Measurements from ENCODE around the gene MLST8.

Gene MLST8

GRCh38 chr16:2213817-2214718, 8.8 kb downstream of the MLST8 start:
- TF ChIP-seq GATA2 (IDR thresholded peaks at IDR 0.05; ENCODE audit: low read depth, low read length) (no peak), GATA3 (IDR thresholded peaks at IDR 0.05; ENCODE audit: low read depth, low read length) (no peak)

GRCh38 chr16:2214719-2214968, 9.4 kb downstream of the MLST8 start, which contains the start of gene PGP:
TSS of gene PGP (minus strand) at chr16:2214840. CDS start at chr16:2214777, 63 bp downstream.
- no peak for TF ChIP-seq GATA3 (IDR thresholded peaks at IDR 0.05; ENCODE audit: low read depth, low read length)
- TF ChIP-seq GATA2 (IDR thresholded peaks at IDR 0.05; ENCODE audit: low read depth, low read length) = no peak

- TF ChIP-seq GATA3 (IDR thresholded peaks at IDR 0.05; ENCODE audit: low read depth, low read length) (no peak), GATA2 (IDR thresholded peaks at IDR 0.05; ENCODE audit: low read depth, low read length) (no peak)
Observed at GRCh38 chr16:2216330-2216729, 11.1 kb downstream of the MLST8 start.

GRCh38 chr16:2223221-2223941, 18.1 kb downstream of the MLST8 start, which contains the start of gene E4F1:
TSS of gene E4F1 (plus strand) at chr16:2223591. CDS start at chr16:2223614, 23 bp downstream.
- TF ChIP-seq GATA3 (IDR thresholded peaks at IDR 0.05; ENCODE audit: low read depth, low read length) (no peak), GATA2 (IDR thresholded peaks at IDR 0.05; ENCODE audit: low read depth, low read length) (no peak)

- TF ChIP-seq GATA2 (IDR thresholded peaks at IDR 0.05; ENCODE audit: low read depth, low read length) = no peak
- no peak for TF ChIP-seq GATA3 (IDR thresholded peaks at IDR 0.05; ENCODE audit: low read depth, low read length)
Observed at GRCh38 chr16:2223942-2224486, 18.8 kb downstream of the MLST8 start.

GRCh38 chr16:2226245-2226793, 21.1 kb downstream of the MLST8 start:
- no peak for TF ChIP-seq GATA3 (IDR thresholded peaks at IDR 0.05; ENCODE audit: low read depth, low read length)
- TF ChIP-seq GATA2 (IDR thresholded peaks at IDR 0.05; ENCODE audit: low read depth, low read length) = no peak

GRCh38 chr16:2226918-2227317, 21.7 kb downstream of the MLST8 start:
- TF ChIP-seq GATA3 (IDR thresholded peaks at IDR 0.05; ENCODE audit: low read depth, low read length) (no peak), GATA2 (IDR thresholded peaks at IDR 0.05; ENCODE audit: low read depth, low read length) (no peak)

- no peak for TF ChIP-seq GATA3 (IDR thresholded peaks at IDR 0.05; ENCODE audit: low read depth, low read length)
Observed at GRCh38 chr16:2228161-2228824, 23.0 kb downstream of the MLST8 start.

- no peak for TF ChIP-seq GATA2 (IDR thresholded peaks at IDR 0.05; ENCODE audit: low read depth, low read length)
- no peak for TF ChIP-seq GATA3 (IDR thresholded peaks at IDR 0.05; ENCODE audit: low read depth, low read length)
Observed at GRCh38 chr16:2229091-2229490, 23.8 kb downstream of the MLST8 start.

GRCh38 chr16:2229632-2230250, 24.5 kb downstream of the MLST8 start:
- TF ChIP-seq GATA3 (IDR thresholded peaks at IDR 0.05; ENCODE audit: low read depth, low read length) (no peak), GATA2 (IDR thresholded peaks at IDR 0.05; ENCODE audit: low read depth, low read length) (no peak)

- TF ChIP-seq GATA3 (IDR thresholded peaks at IDR 0.05; ENCODE audit: low read depth, low read length) (no peak), GATA2 (IDR thresholded peaks at IDR 0.05; ENCODE audit: low read depth, low read length) (no peak)
Observed at GRCh38 chr16:2230376-2230775, 25.1 kb downstream of the MLST8 start.

- TF ChIP-seq GATA3 (IDR thresholded peaks at IDR 0.05; ENCODE audit: low read depth, low read length) = no peak
- TF ChIP-seq GATA2 (IDR thresholded peaks at IDR 0.05; ENCODE audit: low read depth, low read length) = no peak
Observed at GRCh38 chr16:2231016-2231931, 26.0 kb downstream of the MLST8 start.
